Measurements from ENCODE around the gene MPP7.

- TF ChIP-seq, protein P1, sequence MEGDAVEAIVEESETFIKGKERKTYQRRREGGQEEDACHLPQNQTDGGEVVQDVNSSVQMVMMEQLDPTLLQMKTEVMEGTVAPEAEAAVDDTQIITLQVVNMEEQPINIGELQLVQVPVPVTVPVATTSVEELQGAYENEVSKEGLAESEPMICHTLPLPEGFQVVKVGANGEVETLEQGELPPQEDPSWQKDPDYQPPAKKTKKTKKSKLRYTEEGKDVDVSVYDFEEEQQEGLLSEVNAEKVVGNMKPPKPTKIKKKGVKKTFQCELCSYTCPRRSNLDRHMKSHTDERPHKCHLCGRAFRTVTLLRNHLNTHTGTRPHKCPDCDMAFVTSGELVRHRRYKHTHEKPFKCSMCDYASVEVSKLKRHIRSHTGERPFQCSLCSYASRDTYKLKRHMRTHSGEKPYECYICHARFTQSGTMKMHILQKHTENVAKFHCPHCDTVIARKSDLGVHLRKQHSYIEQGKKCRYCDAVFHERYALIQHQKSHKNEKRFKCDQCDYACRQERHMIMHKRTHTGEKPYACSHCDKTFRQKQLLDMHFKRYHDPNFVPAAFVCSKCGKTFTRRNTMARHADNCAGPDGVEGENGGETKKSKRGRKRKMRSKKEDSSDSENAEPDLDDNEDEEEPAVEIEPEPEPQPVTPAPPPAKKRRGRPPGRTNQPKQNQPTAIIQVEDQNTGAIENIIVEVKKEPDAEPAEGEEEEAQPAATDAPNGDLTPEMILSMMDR (IDR thresholded peaks at IDR 0.05) = no peak
- peak; percentile 81 for TF ChIP-seq POLR2AphosphoS5 (IDR thresholded peaks at IDR 0.05)
These were observed 23.9 kb upstream of the MPP7 start for GRCh38 chr10:28326516-28327490.

Data from prostate gland (tissue), 2 donors.